Keratinocyte (primary cell): ENCODE results near the gene IGSF23. TPM values are rescaled to one million over a fixed set of nuclear protein-coding genes. Genes with fewer than 3 reads are reported as not detected.

Experiments
- DNase-seq: peaks from one replicate; pipeline ENCODE4 v3.0.0-alpha.2; 2011; ENCODE audit warnings: low read depth, missing footprints, low spot score
- FAIRE-seq: peaks from 2 replicates; lab custom pipeline; 2011; peaks lifted over from hg19 to GRCh38; lab: Jason Lieb, UNC
- H2AFZ ChIP-seq: 2 replicates; pipeline ENCODE4 v1.6.0; 2012; ENCODE audit warnings: low read length, control low read depth, inconsistent platforms; ENCODE audit not compliant: control insufficient read depth
- H3K27ac ChIP-seq: 2 replicates; pipeline ENCODE4 v1.5.1; 2011; ENCODE audit warnings: low read length; ENCODE audit not compliant: control insufficient read depth, insufficient read depth
- H3K27me3 ChIP-seq: 3 replicates; pipeline ENCODE4 v1.6.0; 2011; ENCODE audit warnings: low read length; ENCODE audit not compliant: control insufficient read depth, insufficient read depth; ENCODE audit errors: extremely low read depth
- H3K36me3 ChIP-seq, 2 experiments: 2 replicates in 1 of 2; 3 replicates in 1 of 2; pipeline ENCODE4 v1.5.1; 2011; ENCODE audit warnings: low read length in 2 of 2, mild to moderate bottlenecking in 1 of 2; ENCODE audit not compliant: control insufficient read depth in 2 of 2, insufficient read depth in 2 of 2; ENCODE audit errors: extremely low read depth in 1 of 2
- H3K4me1 ChIP-seq: 3 replicates; pipeline ENCODE4 v1.5.1; 2011; ENCODE audit warnings: low read length; ENCODE audit not compliant: control insufficient read depth, insufficient read depth; ENCODE audit errors: extremely low read depth
- H3K4me2 ChIP-seq: 3 replicates; pipeline ENCODE4 v1.6.0; 2011; ENCODE audit warnings: low read depth, low read length; ENCODE audit not compliant: control insufficient read depth, insufficient read depth; ENCODE audit errors: extremely low read depth
- H3K4me3 ChIP-seq, 3 experiments: fragments of 200-600 bp in 1 of 3; sonication (generic) in 1 of 3; 2 replicates in 2 of 3; 3 replicates in 1 of 3; pipeline ENCODE4 v1.5.1; 2011 to 2016; ENCODE audit warnings: low read length in 3 of 3, mild to moderate bottlenecking in 3 of 3, control low read depth in 2 of 3, inconsistent platforms in 1 of 3, low read depth in 1 of 3, mixed read lengths in 1 of 3, mixed run types in 1 of 3, moderate library complexity in 1 of 3; ENCODE audit not compliant: control insufficient read depth in 2 of 3, insufficient read depth in 2 of 3; ENCODE audit errors: extremely low read depth in 1 of 3
- H3K79me2 ChIP-seq: 2 replicates; pipeline ENCODE4 v1.6.0; 2012; ENCODE audit warnings: low read length; ENCODE audit not compliant: control insufficient read depth, insufficient read depth
- H3K9ac ChIP-seq: 3 replicates; pipeline ENCODE4 v1.6.0; 2011; ENCODE audit warnings: low read length; ENCODE audit not compliant: control insufficient read depth, insufficient read depth; ENCODE audit errors: extremely low read depth
- H3K9me1 ChIP-seq: 3 replicates; pipeline ENCODE4 v1.6.0; 2011; ENCODE audit warnings: low read length; ENCODE audit not compliant: control insufficient read depth, insufficient read depth; ENCODE audit errors: extremely low read depth
- H3K9me3 ChIP-seq: 2 replicates; pipeline ENCODE4 v1.5.1; 2012; ENCODE audit warnings: low read depth, low read length; ENCODE audit not compliant: control insufficient read depth
- H4K20me1 ChIP-seq: 3 replicates; pipeline ENCODE4 v1.6.0; 2011; ENCODE audit warnings: low read length; ENCODE audit not compliant: control insufficient read depth, insufficient read depth; ENCODE audit errors: extremely low read depth
- CTCF ChIP-seq, 3 experiments: IDR thresholded peaks in 1 of 3; conservative IDR thresholded peaks in 1 of 3; optimal IDR thresholded peaks in 1 of 3; 2 replicates in 2 of 3; 3 replicates in 1 of 3; pipeline versions ENCODE3 to v1.5.1; 2011; ENCODE audit warnings: low read length in 3 of 3, mild to moderate bottlenecking in 3 of 3, moderate library complexity in 2 of 3, control low read depth in 1 of 3, inconsistent platforms in 1 of 3; ENCODE audit not compliant: insufficient read depth in 2 of 3; ENCODE audit errors: extremely low read depth in 1 of 3
- EZH2 ChIP-seq: IDR thresholded peaks from one replicate; pipeline ENCODE4 v1.6.1; 2012; ENCODE audit warnings: inconsistent platforms, mild to moderate bottlenecking, low read length, moderate library complexity
- dilution Hi-C: fragments of 300-500 bp; cut with MboI; formaldehyde crosslinking; loops from one replicate; pipeline ENCODE4 v1.7.0; 2020; ENCODE audit warnings: low sequenced_read_pairs; ENCODE audit not compliant: extremely low pct_ligation_motif_present
- polyA plus RNA-seq, 5 experiments: library from polyadenylated mRNA; depleted of rRNA in 3 of 5; stranded (reverse) in 3 of 5; stranded (forward) in 1 of 5; unstranded in 1 of 5; fragments of >200 nt; gene quantifications; 1 replicate in 1 of 5; 2 replicates in 3 of 5; 3 replicates in 1 of 5; pipeline versions ENCODE4 v1.2.1 to v1.2.3, GENCODE V29; 2011 to 2012; ENCODE audit warnings: missing spikeins in 2 of 5, low read depth in 1 of 5, low replicate concordance in 1 of 5

Gene IGSF23
- polyA plus RNA-seq, 1 donor (not counting 4 experiments of a cell fraction or from before 2014, with no cell fraction given), result 0.07 TPM

- no peak overlapping the region for H3K9ac ChIP-seq
- TF ChIP-seq EZH2, result no peak
- no peak for TF ChIP-seq CTCF (optimal IDR thresholded peaks at IDR 0.05 in 1 of 3, IDR thresholded peaks at IDR 0.05 in 1 of 3, conservative IDR thresholded peaks at IDR 0.05 in 1 of 3; ENCODE audit: extremely low read depth in 1 of 3, insufficient read depth in 2 of 3, low read length in 3 of 3)
- H2AFZ ChIP-seq, result no peak overlapping the region
- DNase-seq (no peak), FAIRE-seq (no peak)
- no peak overlapping the region for H3K4me2 ChIP-seq
- H3K79me2 ChIP-seq, result no peaks in the 10 kb centered on the region
- dilution Hi-C loops, result no loop called here
- H3K36me3 ChIP-seq, result peaks cover 26 to 64% of the 10 kb centered on the region in 2 experiments
- H3K4me3 ChIP-seq, result no peak overlapping the region
- H3K9me3 ChIP-seq, result no peaks in the 10 kb centered on the region
- no peaks in the 10 kb centered on the region for H3K27me3 ChIP-seq
- H4K20me1 ChIP-seq, result peaks cover 5% of the 10 kb centered on the region
- H3K4me1 ChIP-seq, result no peaks in the 10 kb centered on the region
- no peak overlapping the region for H3K27ac ChIP-seq
- no peaks in the 10 kb centered on the region for H3K9me1 ChIP-seq
Observed at GRCh38 chr19:44660081-44660480, 46.7 kb downstream of the IGSF23 start.

- Histone ChIP-seq H3K79me2 (no peaks in the 10 kb centered on the region), H3K9ac (no peak overlapping the region), H3K9me1 (no peaks in the 10 kb centered on the region), H3K36me3 (peaks cover 23 to 57% of the 10 kb centered on the region in 2 experiments), H3K4me2 (no peak overlapping the region), H4K20me1 (peaks cover 4% of the 10 kb centered on the region), H3K9me3 (no peaks in the 10 kb centered on the region), H2AFZ (no peak overlapping the region), H3K27me3 (no peaks in the 10 kb centered on the region), H3K27ac (no peak overlapping the region), H3K4me3 (no peak overlapping the region), H3K4me1 (no peaks in the 10 kb centered on the region)
- DNase-seq, result no peak
- dilution Hi-C loops, result no loop called here
- FAIRE-seq, result no peak
- TF ChIP-seq CTCF (optimal IDR thresholded peaks at IDR 0.05 in 1 of 3, IDR thresholded peaks at IDR 0.05 in 1 of 3, conservative IDR thresholded peaks at IDR 0.05 in 1 of 3; ENCODE audit: extremely low read depth in 1 of 3, insufficient read depth in 2 of 3, low read length in 3 of 3), result no peak
- TF ChIP-seq EZH2, result no peak
Observed at GRCh38 chr19:44661205-44661604, 47.8 kb downstream of the IGSF23 start.
